WTC11 (cell line): ENCODE measurements around the gene SPINK8. TPM values are rescaled to one million over a fixed set of nuclear protein-coding genes. Genes with fewer than 3 reads are reported as not detected.

Source experiments
- ATAC-seq: fragments of 200-7000 bp; cut with Tn5 transposase; 2 replicates; pipeline ENCODE4 v1.10.0; 2021; ENCODE audit warnings: mild to moderate bottlenecking, moderate library complexity
- CTCF ChIA-PET: fragments of 300-600 bp; sonication (Branson Sonifier 250); formaldehyde crosslinking; loops from one replicate; lab custom pipeline; 2021; ENCODE audit warnings: antibody characterized with exemption; lab: Charles Lee
- POLR2A ChIA-PET: fragments of 350-600 bp; sonication (Branson Sonifier 250); formaldehyde crosslinking; loops from one replicate; lab custom pipeline; 2021; ENCODE audit warnings: antibody characterized with exemption; lab: Charles Lee
- DNase-seq: peaks from one replicate; pipeline ENCODE4 v3.0.0; 2021; ENCODE audit warnings: low spot score
- H3K27ac Mint-ChIP-seq: 2 replicates; pipeline ENCODE4 v1.8.0; 2021; ENCODE audit warnings: mixed read lengths
- H3K27me3 Mint-ChIP-seq: 2 replicates; pipeline ENCODE4 v1.8.0; 2021; ENCODE audit warnings: low read depth, mild to moderate bottlenecking, moderate library complexity, mixed read lengths
- H3K36me3 Mint-ChIP-seq: 2 replicates; pipeline ENCODE4 v1.8.0; 2021; ENCODE audit warnings: mixed read lengths
- H3K4me1 Mint-ChIP-seq: 2 replicates; pipeline ENCODE4 v1.8.0; 2022; ENCODE audit warnings: mixed read lengths
- H3K4me3 Mint-ChIP-seq: 2 replicates; pipeline ENCODE4 v1.8.0; 2021; ENCODE audit warnings: mild to moderate bottlenecking, moderate library complexity, mixed read lengths
- H3K9me3 Mint-ChIP-seq: 2 replicates; pipeline ENCODE4 v1.8.0; 2021; ENCODE audit warnings: mixed read lengths
- CTCF ChIP-seq: fragments of 200-600 bp; IDR thresholded peaks from 2 replicates; pipeline ENCODE4 v1.8.0; 2022; ENCODE audit warnings: antibody characterized with exemption
- FOXP1 ChIP-seq: sonication (generic); formaldehyde crosslinking; IDR thresholded peaks from 2 replicates; pipeline ENCODE4 v1.8.0; 2022; ENCODE audit warnings: missing genetic modification reagents, mild to moderate bottlenecking, moderate library complexity, borderline replicate concordance
- IRF2 ChIP-seq: sonication (generic); formaldehyde crosslinking; IDR thresholded peaks from 2 replicates; pipeline ENCODE4 v1.8.0; 2022; ENCODE audit warnings: low read depth, missing genetic modification reagents, borderline replicate concordance
- KAT7 ChIP-seq: sonication (generic); formaldehyde crosslinking; IDR thresholded peaks from 2 replicates; pipeline ENCODE4 v1.8.1; 2023; ENCODE audit warnings: missing genetic modification reagents, mild to moderate bottlenecking, borderline replicate concordance
- MYBL2 ChIP-seq: sonication (generic); formaldehyde crosslinking; IDR thresholded peaks from 2 replicates; pipeline ENCODE4 v1.8.1; 2023; ENCODE audit warnings: mild to moderate bottlenecking, moderate library complexity, missing genetic modification reagents
- OVOL2 ChIP-seq: fragments of 250-450 bp; sonication (Bioruptor Pico); IDR thresholded peaks from 2 replicates; pipeline ENCODE4 v1.9.0; 2021; ENCODE audit warnings: mild to moderate bottlenecking, borderline replicate concordance
- PREB ChIP-seq: sonication (generic); formaldehyde crosslinking; IDR thresholded peaks from 2 replicates; pipeline ENCODE4 v1.8.1; 2022; ENCODE audit warnings: mild to moderate bottlenecking, missing genetic modification reagents, moderate library complexity, borderline replicate concordance
- RELA ChIP-seq: sonication (generic); formaldehyde crosslinking; IDR thresholded peaks from 2 replicates; pipeline ENCODE4 v1.8.1; 2022; ENCODE audit warnings: missing genetic modification reagents, mild to moderate bottlenecking, borderline replicate concordance
- TEAD1 ChIP-seq: sonication (generic); formaldehyde crosslinking; IDR thresholded peaks from 2 replicates; pipeline ENCODE4 v1.8.0; 2022; ENCODE audit warnings: mild to moderate bottlenecking, missing genetic modification reagents
- TEAD4 ChIP-seq: sonication (generic); formaldehyde crosslinking; IDR thresholded peaks from 2 replicates; pipeline ENCODE4 v1.8.0; 2022; ENCODE audit warnings: mild to moderate bottlenecking, missing genetic modification reagents
- ZNF219 ChIP-seq: sonication (generic); formaldehyde crosslinking; IDR thresholded peaks from 2 replicates; pipeline ENCODE4 v1.8.0; 2023; ENCODE audit warnings: missing genetic modification reagents, mild to moderate bottlenecking, borderline replicate concordance
- ZNF263 ChIP-seq: sonication (generic); formaldehyde crosslinking; IDR thresholded peaks from 2 replicates; pipeline ENCODE4 v1.8.1; 2022; ENCODE audit warnings: low read depth, mild to moderate bottlenecking, moderate library complexity, missing genetic modification reagents
- ZNF396 ChIP-seq: fragments of 250-450 bp; sonication (Bioruptor Pico); IDR thresholded peaks from 2 replicates; pipeline ENCODE4 v1.8.0; 2021; ENCODE audit warnings: mild to moderate bottlenecking, moderate library complexity, borderline replicate concordance
- ZNF416 ChIP-seq: fragments of 250-450 bp; sonication (Bioruptor Pico); IDR thresholded peaks from 2 replicates; pipeline ENCODE4 v1.9.0; 2021; ENCODE audit warnings: mild to moderate bottlenecking, inconsistent platforms
- ZNF425 ChIP-seq: fragments of 250-450 bp; sonication (Bioruptor Pico); conservative IDR thresholded peaks from 2 replicates; pipeline ENCODE4 v1.9.0; 2021; ENCODE audit warnings: mild to moderate bottlenecking
- ZNF671 ChIP-seq: fragments of 250-450 bp; sonication (Bioruptor Pico); IDR thresholded peaks from 2 replicates; pipeline ENCODE4 v1.8.0; 2021; ENCODE audit warnings: mild to moderate bottlenecking
- total RNA-seq: library from RNA; stranded (reverse); gene quantifications from 3 replicates; pipeline ENCODE4 v1.2.3, GENCODE V29; 2021
- TF ChIP-seq, protein P1 (sequence below): sonication (generic); formaldehyde crosslinking; IDR thresholded peaks from 2 replicates; pipeline ENCODE4 v1.8.1; 2022; ENCODE audit warnings: mild to moderate bottlenecking, moderate library complexity, missing genetic modification reagents
- TF ChIP-seq, protein P2 (sequence below): sonication (generic); formaldehyde crosslinking; IDR thresholded peaks from 2 replicates; pipeline ENCODE4 v1.8.1; 2022; ENCODE audit warnings: low read depth, mild to moderate bottlenecking, moderate library complexity, missing genetic modification reagents, borderline replicate concordance
- TF ChIP-seq, protein P3 (sequence below): fragments of 250-450 bp; sonication (Bioruptor Pico); IDR thresholded peaks from 2 replicates; pipeline ENCODE4 v2.1.2; 2022; ENCODE audit warnings: mild to moderate bottlenecking, moderate library complexity
- TF ChIP-seq, protein P4 (sequence below): sonication (generic); formaldehyde crosslinking; IDR thresholded peaks from 2 replicates; pipeline ENCODE4 v1.8.1; 2023; ENCODE audit warnings: mild to moderate bottlenecking, missing genetic modification reagents, moderate library complexity

The SPINK8 gene
- total RNA-seq, 1 experiment from 2014 or later: not detected

- Mint-ChIP-seq H3K4me3 (no peak overlapping the region), H3K9me3 (no peaks in the 10 kb centered on the region), H3K4me1 (no peaks in the 10 kb centered on the region), H3K27me3 (peaks cover 30% of the 10 kb centered on the region), H3K27ac (no peak overlapping the region), H3K36me3 (no peaks in the 10 kb centered on the region)
- no peak for DNase-seq
- ATAC-seq: no peak
- TF ChIP-seq ZNF219 (CRISPR knock-in tag) (no peak), TEAD1 (CRISPR knock-in tag) (no peak), ZNF416 (CRISPR knock-in tag) (no peak), FOXP1 (CRISPR knock-in tag) (no peak), KAT7 (CRISPR knock-in tag) (no peak), ZNF263 (CRISPR knock-in tag) (no peak), MYBL2 (no peak), OVOL2 (CRISPR knock-in tag) (no peak), IRF2 (CRISPR knock-in tag) (no peak), ZNF671 (CRISPR knock-in tag) (no peak), ZNF396 (no peak), PREB (CRISPR knock-in tag) (no peak), TEAD4 (CRISPR knock-in tag) (no peak), RELA (no peak), CTCF (no peak), ZNF425 (no peak)
- TF ChIP-seq, protein P1, sequence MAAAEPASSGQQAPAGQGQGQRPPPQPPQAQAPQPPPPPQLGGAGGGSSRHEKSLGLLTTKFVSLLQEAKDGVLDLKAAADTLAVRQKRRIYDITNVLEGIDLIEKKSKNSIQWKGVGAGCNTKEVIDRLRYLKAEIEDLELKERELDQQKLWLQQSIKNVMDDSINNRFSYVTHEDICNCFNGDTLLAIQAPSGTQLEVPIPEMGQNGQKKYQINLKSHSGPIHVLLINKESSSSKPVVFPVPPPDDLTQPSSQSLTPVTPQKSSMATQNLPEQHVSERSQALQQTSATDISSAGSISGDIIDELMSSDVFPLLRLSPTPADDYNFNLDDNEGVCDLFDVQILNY (CRISPR knock-in tag): no peak
- TF ChIP-seq, protein P2, sequence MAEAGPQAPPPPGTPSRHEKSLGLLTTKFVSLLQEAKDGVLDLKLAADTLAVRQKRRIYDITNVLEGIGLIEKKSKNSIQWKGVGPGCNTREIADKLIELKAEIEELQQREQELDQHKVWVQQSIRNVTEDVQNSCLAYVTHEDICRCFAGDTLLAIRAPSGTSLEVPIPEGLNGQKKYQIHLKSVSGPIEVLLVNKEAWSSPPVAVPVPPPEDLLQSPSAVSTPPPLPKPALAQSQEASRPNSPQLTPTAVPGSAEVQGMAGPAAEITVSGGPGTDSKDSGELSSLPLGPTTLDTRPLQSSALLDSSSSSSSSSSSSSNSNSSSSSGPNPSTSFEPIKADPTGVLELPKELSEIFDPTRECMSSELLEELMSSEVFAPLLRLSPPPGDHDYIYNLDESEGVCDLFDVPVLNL: no peak
- TF ChIP-seq, protein P3, sequence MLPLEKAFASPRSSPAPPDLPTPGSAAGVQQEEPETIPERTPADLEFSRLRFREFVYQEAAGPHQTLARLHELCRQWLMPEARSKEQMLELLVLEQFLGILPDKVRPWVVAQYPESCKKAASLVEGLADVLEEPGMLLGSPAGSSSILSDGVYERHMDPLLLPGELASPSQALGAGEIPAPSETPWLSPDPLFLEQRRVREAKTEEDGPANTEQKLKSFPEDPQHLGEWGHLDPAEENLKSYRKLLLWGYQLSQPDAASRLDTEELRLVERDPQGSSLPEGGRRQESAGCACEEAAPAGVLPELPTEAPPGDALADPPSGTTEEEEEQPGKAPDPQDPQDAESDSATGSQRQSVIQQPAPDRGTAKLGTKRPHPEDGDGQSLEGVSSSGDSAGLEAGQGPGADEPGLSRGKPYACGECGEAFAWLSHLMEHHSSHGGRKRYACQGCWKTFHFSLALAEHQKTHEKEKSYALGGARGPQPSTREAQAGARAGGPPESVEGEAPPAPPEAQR (CRISPR knock-in tag): no peak
- TF ChIP-seq, protein P4, sequence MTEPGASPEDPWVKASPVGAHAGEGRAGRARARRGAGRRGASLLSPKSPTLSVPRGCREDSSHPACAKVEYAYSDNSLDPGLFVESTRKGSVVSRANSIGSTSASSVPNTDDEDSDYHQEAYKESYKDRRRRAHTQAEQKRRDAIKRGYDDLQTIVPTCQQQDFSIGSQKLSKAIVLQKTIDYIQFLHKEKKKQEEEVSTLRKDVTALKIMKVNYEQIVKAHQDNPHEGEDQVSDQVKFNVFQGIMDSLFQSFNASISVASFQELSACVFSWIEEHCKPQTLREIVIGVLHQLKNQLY (CRISPR knock-in tag): no peak
- ChIA-PET POLR2A (no interaction called here), CTCF (interaction anchor here (0.7 kb wide), 1 partner anchor 93 kb away, joined by 4 read pairs; no protein-coding TSS in a partner anchor)
Measured at GRCh38 chr3:48343432-48343831, 10.0 kb upstream of the SPINK8 start.
